Heart left ventricle (tissue), 16 donors: ENCODE measurements around the gene ADAMTS3. TPM values are rescaled to one million over a fixed set of nuclear protein-coding genes. Genes with fewer than 3 reads are reported as not detected.

Experiments used
- ATAC-seq, 4 donors: fragments of 200-7000 bp; cut with Tn5 transposase; one replicate each; pipeline ENCODE4 v1.9.1; 2020 to 2022; ENCODE audit warnings: moderate library complexity in 4 of 4, mild to moderate bottlenecking in 3 of 4, moderate number of reproducible peaks in 1 of 4
- DNase-seq, 5 donors: peaks; one replicate each; pipeline ENCODE4 v3.0.0-alpha.2; 2020
- H3K27ac ChIP-seq, 12 donors: fragments of 200-600 bp; sonication (generic) in 4 of 12; one replicate each; pipeline versions ENCODE4 v1.5.0 to v1.8.0; 2016 to 2022; ENCODE audit warnings: mild to moderate bottlenecking in 2 of 12
- H3K27me3 ChIP-seq, 9 donors: fragments of 200-600 bp; sonication (generic) in 2 of 9; one replicate each; pipeline versions ENCODE4 v1.5.1 to v1.8.0; 2016 to 2022; ENCODE audit warnings: mild to moderate bottlenecking in 3 of 9
- H3K36me3 ChIP-seq, 9 donors: fragments of 200-600 bp; sonication (generic) in 2 of 9; one replicate each; pipeline versions ENCODE4 v1.5.0 to v1.8.0; 2018 to 2022; ENCODE audit warnings: mild to moderate bottlenecking in 2 of 9
- H3K4me1 ChIP-seq, 12 donors: fragments of 200-600 bp; sonication (generic) in 4 of 12; one replicate each; pipeline versions ENCODE4 v1.5.0 to v1.8.0; 2016 to 2022; ENCODE audit warnings: mild to moderate bottlenecking in 3 of 12
- H3K4me3 ChIP-seq, 12 donors: fragments of 200-600 bp; sonication (generic) in 4 of 12; one replicate each; pipeline versions ENCODE4 v1.5.0 to v1.8.0; 2017 to 2022; ENCODE audit warnings: mild to moderate bottlenecking in 9 of 12, moderate library complexity in 4 of 12
- H3K9me3 ChIP-seq, 12 donors: fragments of 200-600 bp; sonication (generic) in 4 of 12; one replicate each; pipeline versions ENCODE4 v1.5.0 to v1.8.0; 2016 to 2022; ENCODE audit warnings: mild to moderate bottlenecking in 1 of 12
- CTCF ChIP-seq, 12 donors: fragments of 200-600 bp; sonication (generic) in 4 of 12; IDR thresholded peaks; one replicate each; pipeline versions ENCODE4 v1.5.0 to v1.8.0; 2018 to 2022; ENCODE audit warnings: antibody characterized with exemption in 12 of 12, mild to moderate bottlenecking in 5 of 12
- POLR2A ChIP-seq, 2 donors: fragments of 450-650 bp; IDR thresholded peaks; one replicate each; pipeline ENCODE4 v1.6.1; 2017; ENCODE audit warnings: antibody characterized with exemption in 2 of 2, mild to moderate bottlenecking in 2 of 2, moderate library complexity in 2 of 2
- WGBS, 4 donors: extraction: QIAGEN DNeasy Blood & Tissue Kit in 2 of 4; methylation state at CpG; one replicate each; pipeline versions ENCODE4 v1.1.5 to v1.1.7; 2013 to 2018; 5-methylcytosine and 5-hydroxymethylcytosine counted together
- intact Hi-C, 10 donors: fragments of 100-400 bp; cut with DNase I; formaldehyde crosslinking; loops; one replicate each; pipeline versions ENCODE4 v1.11.1 to v1.14.2; 2022
- polyA plus RNA-seq, 2 donors: library from polyadenylated mRNA; stranded (reverse); fragments of 200-250 nt; gene quantifications; one replicate each; pipeline ENCODE4 v1.2.3, GENCODE V29; 2013
- total RNA-seq, 9 donors: library from RNA; depleted of rRNA in 2 of 9; stranded (reverse); fragments of >200 nt in 2 of 9; fragmentation: NEBNext Ultra II Directional in 3 of 9; extraction: Animal tissue kit (Norgen Biotek cat#: 25700) in 3 of 9; gene quantifications; one replicate each; pipeline versions ENCODE4 v1.1.0 to v1.2.4, GENCODE V29; 2016 to 2023
- donor health status: ischemic (EF 13 %, LVEDD 7.1; RV severe dilation, severe dysfunction).
- donor health status: healthy with polysubstance abuse.
- donor health status: DM: no; HTN: yes; CAD: no.
- donor health status: DM: no; HTN: no; CAD: no.
- donor health status: ischemic (EF 25% LVEDD 6.9; RV normal size, moderate dysfunction).
- donor health status: ischemic (EF 25% LVEDD 5.7; RV mildly dilated, moderate dysfunction).
- donor health status: healthy.
- donor health status: DM: yes; HTN: yes; CAD: no.
- donor health status: ischemic (EF 35%, LVEDD 5.7; RV mildly dilated, moderate dysfunction).
- donor health status: nonischemic (EF 11% LVEDD 7.7; RV severe dilation, severe dysfunction).
- donor health status: DM: yes; HTN: yes; CAD: no.
- donor health status: PGD.
- donor health status: ischemic (EF 29% LVEDD 5.4; RV normal size, mild dysfunction).
- donor health status: nonischemic (EF 23%, LVEDD 6.1; RV moderate dilation, normal function).

Gene ADAMTS3
- total and polyA plus RNA-seq, 11 donors, result 0.08 to 3.3 (median 0.42) TPM; not detected in 1

- TF ChIP-seq CTCF (IDR thresholded peaks at IDR 0.05), result no peak
- no peak for TF ChIP-seq POLR2A (IDR thresholded peaks at IDR 0.05)
- Histone ChIP-seq H3K27ac (no peak overlapping the region), H3K4me1 (peaks cover 0 to 3% (median 0%) of the 10 kb centered on the region in 12 donors), H3K4me3 (no peak overlapping the region), H3K9me3 (no peaks in the 10 kb centered on the region), H3K36me3 (no peaks in the 10 kb centered on the region), H3K27me3 (no peaks in the 10 kb centered on the region)
- no peak for DNase-seq
- WGBS, 4 donors, result 61 to 76% (median 68%) methylated on average over 7 of the region's 7 CpGs
- intact Hi-C loops, result no loop called here
- no peak for ATAC-seq
Measured at GRCh38 chr4:72432282-72432681, 136.7 kb downstream of the ADAMTS3 start.

- Histone ChIP-seq H3K27me3 (no peaks in the 10 kb centered on the region), H3K4me1 (peaks cover 0 to 3% (median 0%) of the 10 kb centered on the region in 12 donors), H3K36me3 (no peaks in the 10 kb centered on the region), H3K4me3 (no peak overlapping the region), H3K27ac (no peak overlapping the region), H3K9me3 (no peaks in the 10 kb centered on the region)
- WGBS, 4 donors, result 84 to 98% (median 95%) methylated on average over 5 of the region's 5 CpGs
- DNase-seq, result no peak
- no peak for ATAC-seq
- intact Hi-C loops, result no loop called here
- no peak for TF ChIP-seq CTCF (IDR thresholded peaks at IDR 0.05)
- TF ChIP-seq POLR2A (IDR thresholded peaks at IDR 0.05), result no peak
Measured at GRCh38 chr4:72430988-72431387, 138.0 kb downstream of the ADAMTS3 start.

- Histone ChIP-seq H3K4me1 (peaks cover 0 to 3% (median 0%) of the 10 kb centered on the region in 12 donors), H3K36me3 (no peaks in the 10 kb centered on the region), H3K27me3 (no peaks in the 10 kb centered on the region), H3K27ac (no peak overlapping the region), H3K9me3 (no peaks in the 10 kb centered on the region), H3K4me3 (no peak overlapping the region)
- DNase-seq (no peak), ATAC-seq (no peak)
- intact Hi-C loops, result no loop called here
- no peak for TF ChIP-seq POLR2A (IDR thresholded peaks at IDR 0.05)
- TF ChIP-seq CTCF (IDR thresholded peaks at IDR 0.05), result no peak
Measured at GRCh38 chr4:72430050-72430449, 139.0 kb downstream of the ADAMTS3 start.

GRCh38 chr4:72429397-72429889 lies 139.6 kb downstream of the ADAMTS3 start:
- ATAC-seq (no peak), DNase-seq (no peak)
- TF ChIP-seq CTCF (IDR thresholded peaks at IDR 0.05) (no peak), POLR2A (IDR thresholded peaks at IDR 0.05) (no peak)
- no peaks in the 10 kb centered on the region for H3K27me3 ChIP-seq
- intact Hi-C loops, result no loop called here
- H3K4me3 ChIP-seq, result no peak overlapping the region
- peaks cover 0 to 3% (median 0%) of the 10 kb centered on the region in 12 donors for H3K4me1 ChIP-seq
- no peaks in the 10 kb centered on the region for H3K9me3 ChIP-seq
- no peak overlapping the region for H3K27ac ChIP-seq
- H3K36me3 ChIP-seq, result no peaks in the 10 kb centered on the region
- WGBS, 4 donors, result 93 to 98% (median 95%) methylated on average over 4 of the region's 4 CpGs
